WTC11 (cell line): ENCODE results near the gene SLC43A3.

Experiments used
- ATF2 ChIP-seq: sonication (generic); formaldehyde crosslinking; IDR thresholded peaks from 2 replicates; pipeline ENCODE4 v1.8.1; 2022; ENCODE audit warnings: low read depth, missing genetic modification reagents, borderline replicate concordance
- NR3C1 ChIP-seq: sonication (generic); formaldehyde crosslinking; conservative IDR thresholded peaks from 2 replicates; pipeline ENCODE4 v1.8.1; 2023; ENCODE audit warnings: low read depth, mild to moderate bottlenecking, missing genetic modification reagents
- TF ChIP-seq, protein P1 (sequence below): sonication (generic); formaldehyde crosslinking; IDR thresholded peaks from 2 replicates; pipeline ENCODE4 v1.8.0; 2022; ENCODE audit warnings: mild to moderate bottlenecking, missing genetic modification reagents

GRCh38 chr11:57374966-57375365 lies 52.0 kb downstream of the SLC43A3 start:
- TF ChIP-seq NR3C1 (CRISPR knock-in tag) (no peak), ATF2 (CRISPR knock-in tag) (no peak)
- TF ChIP-seq, protein P1, sequence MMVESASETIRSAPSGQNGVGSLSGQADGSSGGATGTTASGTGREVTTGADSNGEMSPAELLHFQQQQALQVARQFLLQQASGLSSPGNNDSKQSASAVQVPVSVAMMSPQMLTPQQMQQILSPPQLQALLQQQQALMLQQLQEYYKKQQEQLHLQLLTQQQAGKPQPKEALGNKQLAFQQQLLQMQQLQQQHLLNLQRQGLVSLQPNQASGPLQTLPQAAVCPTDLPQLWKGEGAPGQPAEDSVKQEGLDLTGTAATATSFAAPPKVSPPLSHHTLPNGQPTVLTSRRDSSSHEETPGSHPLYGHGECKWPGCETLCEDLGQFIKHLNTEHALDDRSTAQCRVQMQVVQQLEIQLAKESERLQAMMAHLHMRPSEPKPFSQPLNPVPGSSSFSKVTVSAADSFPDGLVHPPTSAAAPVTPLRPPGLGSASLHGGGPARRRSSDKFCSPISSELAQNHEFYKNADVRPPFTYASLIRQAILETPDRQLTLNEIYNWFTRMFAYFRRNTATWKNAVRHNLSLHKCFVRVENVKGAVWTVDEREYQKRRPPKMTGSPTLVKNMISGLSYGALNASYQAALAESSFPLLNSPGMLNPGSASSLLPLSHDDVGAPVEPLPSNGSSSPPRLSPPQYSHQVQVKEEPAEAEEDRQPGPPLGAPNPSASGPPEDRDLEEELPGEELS (CRISPR knock-in tag), result no peak
